Posterior vena cava (tissue), 2 donors: Measurements from ENCODE around the gene NRCAM. TPM values are rescaled to one million over a fixed set of nuclear protein-coding genes. Genes with fewer than 3 reads are reported as not detected.

ENCODE experiments used
- DNase-seq: peaks from one replicate; pipeline ENCODE4 v3.0.0-alpha.2; 2020; ENCODE audit warnings: low spot score
- intact Hi-C, 2 donors: fragments of 100-400 bp; cut with DNase I; formaldehyde crosslinking; loops; one replicate each; pipeline versions ENCODE4 v1.14.1 to v1.14.2; 2022 to 2023
- total RNA-seq, 2 donors: library from RNA; stranded (reverse); fragmentation: NEBNext Ultra II Directional; extraction: Animal tissue kit (Norgen Biotek cat#: 25700); gene quantifications; one replicate each; pipeline ENCODE4 v1.2.1, GENCODE V29; 2021
- donor health status: DM: yes; HTN: yes; CAD: no.
- donor health status: DM: yes; HTN: yes; CAD: no.

NRCAM gene
- total RNA-seq, 2 donors from 2014 or later, result 1.5 to 1.7 TPM

- intact Hi-C loops, result loop anchor here in 1 of 2 donors (10.0 kb wide), 1 partner anchor 81 kb away; no protein-coding TSS in a partner anchor
- DNase-seq, result no peak
Measured at GRCh38 chr7:108135446-108136190, 320.6 kb downstream of the NRCAM start.

- no peak for DNase-seq
- intact Hi-C loops, result loop anchor here in 1 of 2 donors (10.0 kb wide), 1 partner anchor 80 kb away; no protein-coding TSS in a partner anchor
Measured at GRCh38 chr7:108134486-108134885, 321.8 kb downstream of the NRCAM start.

- intact Hi-C loops, result loop anchor here in 1 of 2 donors (10.0 kb wide), 1 partner anchor 78 kb away; no protein-coding TSS in a partner anchor
Measured at GRCh38 chr7:108132551-108133265, 323.5 kb downstream of the NRCAM start.

GRCh38 chr7:108130261-108130660, 326.0 kb downstream of the NRCAM start, which contains the start of gene LAMB4:
LAMB4 (minus strand) TSS chr7:108130361; CDS start chr7:108123164, 7,197 bp downstream.
- intact Hi-C loops, result loop anchor here in 1 of 2 donors (10.0 kb wide), 1 partner anchor 75 kb away; no protein-coding TSS in a partner anchor
- DNase-seq, result no peak

More at GRCh38 chr7:108132551-108133265, 323.5 kb downstream of the NRCAM start:
- DNase-seq, result no peak

- DNase-seq, result no peak
- intact Hi-C loops, result no loop called here
Measured at GRCh38 chr7:108129018-108129965, 326.9 kb downstream of the NRCAM start.

GRCh38 chr7:108128514-108128913, 327.7 kb downstream of the NRCAM start:
- intact Hi-C loops, result no loop called here

GRCh38 chr7:108127461-108127860, 328.8 kb downstream of the NRCAM start:
- intact Hi-C loops, result no loop called here
- DNase-seq, result no peak

More at GRCh38 chr7:108128514-108128913, 327.7 kb downstream of the NRCAM start:
- DNase-seq, result no peak

- DNase-seq, result no peak
Measured at GRCh38 chr7:108124820-108125219, 331.4 kb downstream of the NRCAM start.

GRCh38 chr7:108122181-108122580, 334.1 kb downstream of the NRCAM start:
- DNase-seq, result no peak
- intact Hi-C loops, result no loop called here

More at GRCh38 chr7:108124820-108125219, 331.4 kb downstream of the NRCAM start:
- intact Hi-C loops, result no loop called here

- no peak for DNase-seq
- intact Hi-C loops, result no loop called here
Measured at GRCh38 chr7:108120933-108121332, 335.3 kb downstream of the NRCAM start.

- intact Hi-C loops, result no loop called here
- DNase-seq, result no peak
Measured at GRCh38 chr7:108120196-108120595, 336.0 kb downstream of the NRCAM start.

- no peak for DNase-seq
- intact Hi-C loops, result no loop called here
Measured at GRCh38 chr7:108118959-108119358, 337.3 kb downstream of the NRCAM start.

- DNase-seq, result no peak
- intact Hi-C loops, result no loop called here
Measured at GRCh38 chr7:108114117-108114841, 342.0 kb downstream of the NRCAM start.

GRCh38 chr7:108112683-108113082, 343.6 kb downstream of the NRCAM start:
- DNase-seq, result no peak
- intact Hi-C loops, result no loop called here

GRCh38 chr7:108109221-108109908, 346.9 kb downstream of the NRCAM start:
- intact Hi-C loops, result no loop called here

GRCh38 chr7:108108131-108108530, 348.1 kb downstream of the NRCAM start:
- intact Hi-C loops, result no loop called here

More at GRCh38 chr7:108109221-108109908, 346.9 kb downstream of the NRCAM start:
- no peak for DNase-seq

GRCh38 chr7:108104324-108104723, 351.9 kb downstream of the NRCAM start:
- no peak for DNase-seq
- intact Hi-C loops, result no loop called here

More at GRCh38 chr7:108108131-108108530, 348.1 kb downstream of the NRCAM start:
- DNase-seq, result no peak
